Fibroblast of pulmonary artery (primary cell): Measurements from ENCODE around the gene PDE6A.

Experiments used
- DNase-seq: peaks from one replicate; pipeline ENCODE4 v3.0.0-alpha.2; 2010; ENCODE audit warnings: low read depth
- H3K4me3 ChIP-seq: replicated peaks from 2 replicates; pipeline ENCODE4 v1.5.1; 2011; ENCODE audit warnings: low read depth, mild to moderate bottlenecking, control low read depth, low read length, moderate library complexity
- TF ChIP-seq, protein P1 (sequence below): IDR thresholded peaks from 2 replicates; pipeline ENCODE4 v1.5.1; 2011; ENCODE audit warnings: mild to moderate bottlenecking, control low read depth, low read length, inconsistent platforms; ENCODE audit errors: missing control alignments

PDE6A gene

GRCh38 chr5:149937610-149938009 lies 7.0 kb downstream of the PDE6A start:
- TF ChIP-seq, protein P1, sequence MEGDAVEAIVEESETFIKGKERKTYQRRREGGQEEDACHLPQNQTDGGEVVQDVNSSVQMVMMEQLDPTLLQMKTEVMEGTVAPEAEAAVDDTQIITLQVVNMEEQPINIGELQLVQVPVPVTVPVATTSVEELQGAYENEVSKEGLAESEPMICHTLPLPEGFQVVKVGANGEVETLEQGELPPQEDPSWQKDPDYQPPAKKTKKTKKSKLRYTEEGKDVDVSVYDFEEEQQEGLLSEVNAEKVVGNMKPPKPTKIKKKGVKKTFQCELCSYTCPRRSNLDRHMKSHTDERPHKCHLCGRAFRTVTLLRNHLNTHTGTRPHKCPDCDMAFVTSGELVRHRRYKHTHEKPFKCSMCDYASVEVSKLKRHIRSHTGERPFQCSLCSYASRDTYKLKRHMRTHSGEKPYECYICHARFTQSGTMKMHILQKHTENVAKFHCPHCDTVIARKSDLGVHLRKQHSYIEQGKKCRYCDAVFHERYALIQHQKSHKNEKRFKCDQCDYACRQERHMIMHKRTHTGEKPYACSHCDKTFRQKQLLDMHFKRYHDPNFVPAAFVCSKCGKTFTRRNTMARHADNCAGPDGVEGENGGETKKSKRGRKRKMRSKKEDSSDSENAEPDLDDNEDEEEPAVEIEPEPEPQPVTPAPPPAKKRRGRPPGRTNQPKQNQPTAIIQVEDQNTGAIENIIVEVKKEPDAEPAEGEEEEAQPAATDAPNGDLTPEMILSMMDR: no peak
- no peak for DNase-seq
- no peak overlapping the region for H3K4me3 ChIP-seq

DNA sequence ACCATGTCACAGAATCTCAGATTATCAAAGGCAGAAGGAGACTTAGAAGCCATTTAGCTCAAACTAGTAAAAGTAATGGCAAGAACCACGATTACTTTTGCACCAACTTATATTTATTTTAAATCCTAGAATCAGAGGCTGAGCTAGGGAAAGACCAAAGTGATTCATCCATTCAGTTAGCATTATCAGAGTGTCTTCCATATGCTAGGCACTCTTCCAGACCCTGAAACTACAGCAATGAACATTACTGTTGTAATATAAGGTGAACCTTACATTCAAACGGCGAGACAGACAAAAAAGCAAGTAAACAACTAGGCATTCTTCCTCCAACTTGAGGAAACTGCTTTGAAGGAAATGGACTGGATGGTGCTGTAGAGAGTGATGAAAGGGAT lies 7.9 kb downstream of the PDE6A start:
- TF ChIP-seq, protein P1: no peak
- no peak overlapping the region for H3K4me3 ChIP-seq
- peak; percentile 49 for DNase-seq

DNA sequence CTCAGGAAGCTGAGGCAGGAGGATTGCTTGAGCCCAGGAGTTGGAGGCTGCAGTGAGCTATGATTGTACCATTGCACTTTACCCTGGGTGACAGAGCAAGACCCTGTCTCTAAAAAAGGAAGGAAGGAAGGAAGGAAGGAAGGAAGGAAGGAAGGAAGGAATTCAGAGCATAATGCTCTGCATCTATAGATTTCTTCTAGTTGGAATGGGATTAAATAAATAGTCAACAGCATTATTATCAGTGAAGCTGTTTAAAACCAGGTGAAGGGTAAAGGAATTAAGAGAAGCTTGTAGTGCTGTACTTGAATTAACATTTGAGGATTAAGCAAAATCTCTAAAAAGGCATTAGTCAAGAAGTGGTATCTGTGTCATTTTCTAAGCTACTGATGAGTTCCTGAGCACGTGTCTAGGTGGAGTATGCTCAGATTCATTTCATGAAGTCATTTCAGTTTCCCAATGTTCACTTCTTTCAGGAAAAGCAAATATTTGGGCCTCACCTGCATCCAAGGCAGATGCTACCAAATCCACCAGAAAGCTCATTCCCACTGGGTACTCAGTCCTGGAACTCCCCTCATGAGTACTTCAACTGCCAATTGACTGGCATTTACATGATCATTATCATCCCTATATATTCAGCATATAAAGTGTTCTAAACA lies 8.4 kb downstream of the PDE6A start:
- DNase-seq: no peak
- no peak overlapping the region for H3K4me3 ChIP-seq
- TF ChIP-seq, protein P1: no peak

DNA sequence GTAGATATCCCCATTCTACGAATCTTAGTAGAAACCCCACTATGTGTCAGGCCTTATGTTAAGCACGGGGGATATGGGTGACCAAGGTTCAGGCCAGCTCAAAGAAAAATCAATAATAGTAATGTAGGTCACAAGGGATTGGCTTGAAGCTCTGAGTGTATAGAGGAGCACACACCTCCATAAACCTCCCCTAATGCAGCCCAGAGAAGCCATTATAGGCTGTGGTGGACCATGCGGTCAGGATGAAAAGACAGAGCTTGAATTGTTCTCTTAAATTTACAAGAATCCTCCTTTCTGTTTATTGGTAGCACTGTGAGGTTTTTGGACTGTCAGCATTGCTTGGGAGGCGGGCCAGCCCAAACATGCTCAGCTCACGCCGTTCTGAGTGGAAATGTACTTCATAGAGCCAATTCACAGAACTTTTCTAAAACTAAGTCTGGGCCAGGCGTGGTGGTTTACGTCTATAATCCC lies 9.1 kb downstream of the PDE6A start:
- no peak overlapping the region for H3K4me3 ChIP-seq
- TF ChIP-seq, protein P1: no peak
- DNase-seq: no peak

DNA sequence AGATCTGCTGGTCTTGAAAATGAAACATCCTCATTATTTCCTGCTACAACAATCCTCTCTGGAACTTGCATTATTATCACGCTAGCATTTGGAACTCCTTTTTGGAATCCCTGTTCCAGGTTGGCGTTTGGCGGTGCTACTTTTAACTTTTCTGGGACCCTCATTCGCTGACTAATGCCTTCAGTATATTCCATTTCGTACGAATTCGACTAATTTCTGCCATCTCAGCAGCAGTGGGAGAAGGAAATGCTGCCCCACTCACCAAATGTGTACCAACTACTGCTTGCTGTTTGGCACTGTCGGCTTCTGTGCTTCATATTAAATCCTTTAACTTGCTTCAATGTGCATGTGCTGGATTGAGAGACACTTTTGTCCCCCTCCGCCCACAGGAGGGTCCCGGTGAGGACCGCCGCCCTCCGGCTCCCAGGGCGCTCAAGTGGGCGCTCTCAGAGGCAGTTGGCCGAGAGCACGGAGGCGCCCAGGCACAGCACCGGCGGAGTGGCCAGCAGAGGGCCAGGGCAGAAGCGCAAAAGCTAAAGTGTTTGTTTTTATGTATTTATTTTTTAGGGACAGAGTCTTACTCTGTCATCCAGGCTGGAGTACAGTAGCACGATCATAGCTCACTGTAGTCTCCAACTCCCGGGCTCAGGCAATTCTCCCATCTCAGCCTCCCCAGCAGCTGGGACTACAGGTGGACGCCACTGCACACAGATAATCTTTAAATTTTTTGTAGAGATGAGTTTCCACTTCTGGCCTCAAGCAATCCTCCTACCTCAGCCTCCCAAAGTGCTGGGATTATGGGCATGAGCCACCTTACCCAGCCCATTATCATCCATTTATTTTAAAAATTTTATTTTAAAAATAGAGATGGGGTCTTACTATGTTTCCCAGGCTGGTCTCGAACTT lies 11.9 kb downstream of the PDE6A start:
- no peak overlapping the region for H3K4me3 ChIP-seq
- TF ChIP-seq, protein P1: peak; percentile 34
- DNase-seq: peak; percentile 7

GRCh38 chr5:149931992-149932436 lies 12.6 kb downstream of the PDE6A start:
- TF ChIP-seq, protein P1: no peak
- no peak for DNase-seq
- H3K4me3 ChIP-seq: no peak overlapping the region
